K562 treated with DMSO at 1 percent for 48 hours (cell line): ENCODE measurements around the gene FER1L5. TPM values are rescaled to one million over a fixed set of nuclear protein-coding genes. Genes with fewer than 3 reads are reported as not detected.

Source experiments
- total RNA-seq: library from RNA; unstranded; fragments of 300-600 nt; gene quantifications from 2 replicates; pipeline ENCODE4 v1.2.3, GENCODE V29; 2022; ENCODE audit warnings: low replicate concordance; ENCODE audit errors: extremely low read depth

FER1L5 gene
- total RNA-seq = not detected in 2 replicates

GRCh38 chr2:96642564-96643360, at the start of gene FER1L5:
Gene FER1L5, plus strand, starts transcription at chr2:96642764. Its CDS starts 73 bp downstream, at chr2:96642837.

GRCh38 chr2:96638144-96639121, 4.1 kb upstream of the FER1L5 start, which contains the start of gene KANSL3:
Gene KANSL3, minus strand, starts transcription at chr2:96638312. Its CDS starts 1,177 bp downstream, at chr2:96637135.

GRCh38 chr2:96739633-96740428, 97.3 kb downstream of the FER1L5 start, which contains the start of gene LMAN2L:
Gene LMAN2L, minus strand, starts transcription at chr2:96740064. Its CDS starts 24 bp downstream, at chr2:96740040.

Other genes with a start within 250 kb of the FER1L5 start
- not detected in 2 replicates for gene NEURL3, start 137.4 kb upstream of the FER1L5 start, total RNA-seq
- gene ARID5A, start 106.0 kb upstream of the FER1L5 start, total RNA-seq = not detected in 2 replicates
- gene KANSL3, start 4.5 kb upstream of the FER1L5 start, total RNA-seq = not detected in 2 replicates
- gene LMAN2L, start 97.3 kb downstream of the FER1L5 start, total RNA-seq = not detected in 2 replicates
- gene CNNM4, start 118.1 kb downstream of the FER1L5 start, total RNA-seq = not detected in 2 replicates
- not detected in 2 replicates for gene CNNM3, start 173.5 kb downstream of the FER1L5 start, total RNA-seq
- not detected in 2 replicates for gene ANKRD23, start 201.3 kb downstream of the FER1L5 start, total RNA-seq
- not detected in 2 replicates for gene ANKRD39, start 215.3 kb downstream of the FER1L5 start, total RNA-seq
- not detected in 2 replicates for gene SEMA4C, start 227.3 kb downstream of the FER1L5 start, total RNA-seq